ENCODE measurements around the gene HSP90AB1. TPM values are rescaled to one million over a fixed set of nuclear protein-coding genes. Genes with fewer than 3 reads are reported as not detected.

Gene HSP90AB1
- total RNA-seq, 1 experiment from 2014 or later, result 1,986 TPM

GRCh38 chr6:44245391-44245911 is 1.4 kb upstream of the HSP90AB1 start:
- peak overlapping the region; percentile 79 for H3K14ac ChIP-seq (ENCODE audit: insufficient read depth, low read length)
- H2BK120ac ChIP-seq (ENCODE audit: low read depth, low read length, poor library complexity, severe bottlenecking), result no peak overlapping the region
- H2BK5ac ChIP-seq (ENCODE audit: insufficient read length, low read length), result no peak overlapping the region
- no peaks in the 10 kb centered on the region for H3K79me1 ChIP-seq (ENCODE audit: insufficient read depth, low read depth, low read length, poor library complexity, severe bottlenecking)
- H4K5ac ChIP-seq (ENCODE audit: insufficient read length, low read depth, low read length), result no peak overlapping the region
- no peak overlapping the region for H2BK12ac ChIP-seq (ENCODE audit: insufficient read length, low read depth, low read length)
- H3K79me2 ChIP-seq (ENCODE audit: insufficient read depth, low read length), result peaks cover 27% of the 10 kb centered on the region
- WGBS (ENCODE audit: extremely low coverage, insufficient read length, low lambda C conversion rate), result no CpG with 5 or more reads among the region's 12 CpGs
- H3K4me3 Mint-ChIP-seq, result peak overlapping the region; percentile 99 to 100
- H3K9ac ChIP-seq (ENCODE audit: extremely low read depth, insufficient read length, low read length), result peak overlapping the region; percentile 42
- H3K56ac ChIP-seq (ENCODE audit: insufficient read length, low read depth, low read length), result no peak overlapping the region
- no peaks in the 10 kb centered on the region for H4K20me1 ChIP-seq (ENCODE audit: control insufficient read depth, insufficient read depth, insufficient read length)
- H3K18ac ChIP-seq (ENCODE audit: insufficient read length, low read depth, low read length), result peak overlapping the region; percentile 23
- peaks cover 30 to 38% of the 10 kb centered on the region in 2 experiments for H3K4me1 Mint-ChIP-seq
- no peak overlapping the region for H4K91ac ChIP-seq (ENCODE audit: insufficient read length, low read depth, low read length)
- H4K8ac ChIP-seq (replicated peaks; ENCODE audit: insufficient read length, low read depth, low read length), result no peak overlapping the region
- H3K23ac ChIP-seq (ENCODE audit: insufficient read length, low read depth, low read length), result no peak overlapping the region
- H3K27me3 Mint-ChIP-seq (ENCODE audit: low read depth), result peaks cover 15% of the 10 kb centered on the region
- no peak for DNase-seq
- no peaks in the 10 kb centered on the region for H3K9me3 ChIP-seq (ENCODE audit: control insufficient read depth, low read depth, low read length)
- no peak for TF ChIP-seq CTCF (conservative IDR thresholded peaks at IDR 0.05)
- peaks cover 3 to 4% of the 10 kb centered on the region in 2 experiments; a peak in 3 of 5 replicates for H3K9me3 Mint-ChIP-seq
- no peak overlapping the region for H2BK15ac ChIP-seq (ENCODE audit: low read depth, low read length)
- no peaks in the 10 kb centered on the region for H3K27me3 ChIP-seq (ENCODE audit: insufficient read depth, low read length)
- no peak overlapping the region for H3K27ac ChIP-seq (ENCODE audit: insufficient read length, low read depth, low read length)
- peaks cover 31 to 36% (median 34%) of the 10 kb centered on the region in 3 experiments for H3K36me3 Mint-ChIP-seq (ENCODE audit: insufficient read depth in 1 of 3, low read depth in 3 of 3)
- H3K4ac ChIP-seq (ENCODE audit: low read depth, low read length), result no peak overlapping the region
- no peak overlapping the region for H2BK20ac ChIP-seq (ENCODE audit: low read depth, low read length, poor library complexity, severe bottlenecking)
- peaks cover 10% of the 10 kb centered on the region for H3K23me2 ChIP-seq (ENCODE audit: insufficient read length, low read depth, low read length, poor library complexity, severe bottlenecking)
- no peak overlapping the region for H2AFZ ChIP-seq (ENCODE audit: low read length)
- no peak overlapping the region for H3T11ph ChIP-seq (ENCODE audit: low read length)
- peak overlapping the region; percentile 28 to 92 (median 72); a peak in 6 of 7 replicates for H3K27ac Mint-ChIP-seq
- no peak overlapping the region for H2AK5ac ChIP-seq (ENCODE audit: insufficient read length, low read length)
- H3K4me1 ChIP-seq (ENCODE audit: insufficient read depth, low read length), result peaks cover 12% of the 10 kb centered on the region; the same call in 1 of the 2 replicates
- H3K4me2 ChIP-seq (ENCODE audit: insufficient read depth, insufficient read length, low read length), result peak overlapping the region; percentile 54
